GM12872 (cell line): Measurements from ENCODE around the gene CPNE2.

ENCODE experiments used
- TF ChIP-seq, protein P1 (sequence below): IDR thresholded peaks from 3 replicates; pipeline ENCODE4 v1.5.1; 2011; ENCODE audit warnings: low read depth, mild to moderate bottlenecking, low read length, moderate library complexity; ENCODE audit not compliant: insufficient read depth

The CPNE2 gene

GRCh38 chr16:57125969-57126368 is 33.6 kb downstream of the CPNE2 start:
- TF ChIP-seq, protein P1, sequence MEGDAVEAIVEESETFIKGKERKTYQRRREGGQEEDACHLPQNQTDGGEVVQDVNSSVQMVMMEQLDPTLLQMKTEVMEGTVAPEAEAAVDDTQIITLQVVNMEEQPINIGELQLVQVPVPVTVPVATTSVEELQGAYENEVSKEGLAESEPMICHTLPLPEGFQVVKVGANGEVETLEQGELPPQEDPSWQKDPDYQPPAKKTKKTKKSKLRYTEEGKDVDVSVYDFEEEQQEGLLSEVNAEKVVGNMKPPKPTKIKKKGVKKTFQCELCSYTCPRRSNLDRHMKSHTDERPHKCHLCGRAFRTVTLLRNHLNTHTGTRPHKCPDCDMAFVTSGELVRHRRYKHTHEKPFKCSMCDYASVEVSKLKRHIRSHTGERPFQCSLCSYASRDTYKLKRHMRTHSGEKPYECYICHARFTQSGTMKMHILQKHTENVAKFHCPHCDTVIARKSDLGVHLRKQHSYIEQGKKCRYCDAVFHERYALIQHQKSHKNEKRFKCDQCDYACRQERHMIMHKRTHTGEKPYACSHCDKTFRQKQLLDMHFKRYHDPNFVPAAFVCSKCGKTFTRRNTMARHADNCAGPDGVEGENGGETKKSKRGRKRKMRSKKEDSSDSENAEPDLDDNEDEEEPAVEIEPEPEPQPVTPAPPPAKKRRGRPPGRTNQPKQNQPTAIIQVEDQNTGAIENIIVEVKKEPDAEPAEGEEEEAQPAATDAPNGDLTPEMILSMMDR, result no peak

- TF ChIP-seq, protein P1, result no peak
Measured at GRCh38 chr16:57126411-57126810, 34.0 kb downstream of the CPNE2 start.

- TF ChIP-seq, protein P1, result no peak
Measured at GRCh38 chr16:57127037-57127763, 34.8 kb downstream of the CPNE2 start.

DNA sequence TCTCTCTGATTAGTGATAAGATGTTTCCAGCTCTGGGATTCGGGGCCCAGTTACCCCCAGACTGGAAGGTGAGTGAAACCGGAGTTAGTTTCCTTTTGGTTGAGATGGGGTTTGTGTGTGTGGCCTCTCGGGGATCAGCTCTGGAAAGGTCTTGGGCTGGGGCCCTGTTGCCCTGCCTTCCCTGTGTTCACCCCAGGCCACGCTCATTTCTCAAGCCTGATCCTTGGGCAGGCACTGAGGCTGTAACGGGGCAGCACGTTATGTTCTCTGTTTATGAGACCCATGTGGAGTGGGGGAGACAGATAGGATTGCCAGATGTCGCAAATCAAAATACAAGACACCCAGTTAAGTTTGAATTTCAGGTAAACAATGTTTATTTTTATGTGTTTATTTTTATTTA is 35.5 kb downstream of the CPNE2 start:
- TF ChIP-seq, protein P1, result no peak

- TF ChIP-seq, protein P1, result no peak
Measured at GRCh38 chr16:57128771-57129389, 36.5 kb downstream of the CPNE2 start.

DNA sequence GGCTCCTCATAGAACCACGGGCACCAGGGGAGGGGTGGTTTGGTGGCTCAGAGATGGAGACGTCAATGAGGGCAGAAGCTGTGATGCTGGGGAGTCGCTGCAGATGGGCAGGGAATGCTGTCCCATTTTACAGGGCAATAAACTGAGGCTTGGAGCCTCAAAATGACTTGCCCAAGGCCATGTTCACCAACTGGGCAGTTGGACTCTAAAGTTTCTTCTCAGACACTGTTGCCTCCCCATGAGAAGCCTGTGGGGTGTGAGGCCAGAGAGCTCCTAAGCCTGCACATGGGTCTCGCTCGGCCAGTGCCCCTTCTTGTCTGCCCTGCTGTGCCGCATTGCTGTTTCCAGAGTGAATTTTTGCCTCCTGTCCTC is 38.6 kb downstream of the CPNE2 start:
- TF ChIP-seq, protein P1, result no peak

- TF ChIP-seq, protein P1, result no peak
Measured at GRCh38 chr16:57131351-57131970, 39.1 kb downstream of the CPNE2 start.
